ENCODE results near the gene EPS15.

DNA sequence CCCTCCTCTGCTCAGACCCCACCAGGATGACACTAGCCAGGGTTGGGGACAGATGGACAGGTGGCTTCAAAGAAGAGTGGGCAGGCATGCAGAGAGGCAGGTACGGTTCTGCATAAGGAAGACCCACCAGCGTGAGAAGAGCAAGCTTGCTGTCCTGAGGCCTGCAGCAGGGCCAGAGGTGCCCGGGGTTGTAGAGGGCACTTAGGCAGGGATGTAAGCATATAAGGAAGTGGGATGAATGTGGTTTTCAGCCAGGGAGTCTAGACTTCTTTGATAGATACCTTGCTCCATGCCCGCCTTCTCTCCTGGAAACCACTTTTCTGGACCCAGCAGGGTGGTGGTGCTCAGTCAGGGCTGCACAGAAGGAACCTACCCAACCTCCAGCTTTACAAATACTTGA, 190.1 kb downstream of the EPS15 start:
- TF ChIP-seq POLR2A (IDR thresholded peaks at IDR 0.05) (no peak), POLR2AphosphoS5 (IDR thresholded peaks at IDR 0.05) (no peak)
- TF ChIP-seq, protein P1, sequence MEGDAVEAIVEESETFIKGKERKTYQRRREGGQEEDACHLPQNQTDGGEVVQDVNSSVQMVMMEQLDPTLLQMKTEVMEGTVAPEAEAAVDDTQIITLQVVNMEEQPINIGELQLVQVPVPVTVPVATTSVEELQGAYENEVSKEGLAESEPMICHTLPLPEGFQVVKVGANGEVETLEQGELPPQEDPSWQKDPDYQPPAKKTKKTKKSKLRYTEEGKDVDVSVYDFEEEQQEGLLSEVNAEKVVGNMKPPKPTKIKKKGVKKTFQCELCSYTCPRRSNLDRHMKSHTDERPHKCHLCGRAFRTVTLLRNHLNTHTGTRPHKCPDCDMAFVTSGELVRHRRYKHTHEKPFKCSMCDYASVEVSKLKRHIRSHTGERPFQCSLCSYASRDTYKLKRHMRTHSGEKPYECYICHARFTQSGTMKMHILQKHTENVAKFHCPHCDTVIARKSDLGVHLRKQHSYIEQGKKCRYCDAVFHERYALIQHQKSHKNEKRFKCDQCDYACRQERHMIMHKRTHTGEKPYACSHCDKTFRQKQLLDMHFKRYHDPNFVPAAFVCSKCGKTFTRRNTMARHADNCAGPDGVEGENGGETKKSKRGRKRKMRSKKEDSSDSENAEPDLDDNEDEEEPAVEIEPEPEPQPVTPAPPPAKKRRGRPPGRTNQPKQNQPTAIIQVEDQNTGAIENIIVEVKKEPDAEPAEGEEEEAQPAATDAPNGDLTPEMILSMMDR (IDR thresholded peaks at IDR 0.05): no peak
